ENCODE results near the gene COPS2. TPM values are rescaled to one million over a fixed set of nuclear protein-coding genes. Genes with fewer than 3 reads are reported as not detected.

COPS2 gene
- total and polyA plus RNA-seq, 2 of the 13 experiments (the other 11 are each of a cell fraction or from before 2014, with no cell fraction given), result 37.8 to 66.3 TPM

DNA sequence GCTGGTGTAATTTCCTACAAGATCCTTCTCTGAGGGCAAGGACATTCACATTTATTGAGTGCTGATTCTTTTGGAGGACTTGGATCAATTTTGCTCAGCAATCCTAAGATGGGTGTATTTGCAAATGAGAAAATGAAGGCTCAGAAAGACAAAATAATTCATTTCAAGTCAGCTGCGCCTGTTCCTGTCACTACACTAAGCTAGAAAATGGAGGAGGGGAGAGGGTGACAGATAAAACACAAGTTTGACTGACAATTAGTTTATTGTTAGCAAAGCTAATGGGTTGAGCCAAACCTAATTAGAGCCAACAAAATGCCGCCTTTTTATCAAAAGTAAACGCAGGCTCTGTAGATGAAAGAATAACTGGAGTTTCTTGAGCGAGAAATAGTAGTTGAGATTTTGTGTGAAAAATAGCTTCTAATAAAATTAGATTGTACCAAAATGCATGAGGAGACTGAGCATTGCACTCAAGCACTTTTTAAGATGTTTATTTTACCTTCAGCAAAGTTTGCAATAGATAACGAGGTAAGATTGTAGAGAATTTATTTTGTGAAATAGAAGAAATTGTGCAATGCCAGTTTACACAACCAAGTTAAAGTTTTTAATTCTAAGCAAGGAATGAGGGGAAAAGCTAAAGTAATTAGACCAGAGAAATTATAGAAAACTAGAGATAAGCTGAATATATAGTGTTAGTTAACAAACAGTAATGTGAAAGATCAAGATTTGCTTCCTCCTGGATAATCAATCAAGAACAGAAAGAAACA, 69.5 kb downstream of the COPS2 start:
- ChIA-PET CTCF (ENCODE audit: low intra/inter-chr PET ratio, low total read pairs) (no interaction called here), POLR2A (no interaction called here)
- BruUV-seq (replicated peaks), result no TSS peak

DNA sequence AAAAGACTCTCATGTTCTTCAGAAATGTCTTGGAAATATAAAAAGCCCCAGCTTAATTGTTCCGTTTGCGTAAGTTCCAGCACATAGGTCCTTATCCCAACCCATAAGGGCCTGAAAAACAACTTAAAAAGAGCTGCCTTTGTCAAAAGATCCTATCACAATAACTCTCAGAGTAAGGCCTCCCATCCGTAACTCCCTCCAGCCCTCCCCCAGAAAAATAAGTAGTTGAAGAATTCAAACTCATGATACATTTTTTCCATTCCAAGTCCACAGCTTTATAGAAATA, 71.2 kb downstream of the COPS2 start:
- Histone ChIP-seq H3K27me3 (ENCODE audit: control insufficient read depth in 1 of 2, insufficient read depth in 2 of 2, low read length in 2 of 2) (no peaks in the 10 kb centered on the region), H3K9ac (ENCODE audit: insufficient read depth, low read depth, low read length) (no peak overlapping the region), H2AFZ (ENCODE audit: low read length) (no peak overlapping the region), H3K4me2 (ENCODE audit: low read depth, low read length) (no peak overlapping the region), H3K36me3 (replicated peaks in 1 of 2; ENCODE audit: control insufficient read depth in 1 of 2, insufficient read depth in 2 of 2, low read length in 2 of 2) (no peaks in the 10 kb centered on the region), H3K79me2 (ENCODE audit: insufficient read depth, low read length) (no peaks in the 10 kb centered on the region), H3K4me3 (replicated peaks in 1 of 3; ENCODE audit: insufficient read depth in 1 of 3, low read depth in 2 of 3, low read length in 3 of 3) (no peak overlapping the region), H3K4me1 (ENCODE audit: insufficient read depth, low read length) (peaks cover 8% of the 10 kb centered on the region; the same call in 1 of the 2 replicates), H3K27ac (ENCODE audit: extremely low read length, insufficient read depth, low read length) (no peak overlapping the region), H3K9me3 (ENCODE audit: low read length) (no peaks in the 10 kb centered on the region), H4K20me1 (ENCODE audit: insufficient read depth, low read length) (no peaks in the 10 kb centered on the region)
- no TSS peak for BruUV-seq (replicated peaks)
- 73% methylated on average over 3 of the region's 3 CpGs for WGBS (ENCODE audit: low lambda C conversion rate)
- no peak for FAIRE-seq
- intact Hi-C loops (cut with micrococcal nuclease; ENCODE audit: unreplicated experiment) (no loop called here), in situ Hi-C loops (cut with HindIII; ENCODE audit: extremely low pct_ligation_motif_present, low pct_unique_long_range_greater_than_20kb) (loop anchor here (25.0 kb wide), 1 partner anchor 222 kb away; no protein-coding TSS in a partner anchor)
- TF ChIP-seq FLYWCH1 (CRISPR knock-in tag; IDR thresholded peaks at IDR 0.05) (no peak), SMARCC2 (IDR thresholded peaks at IDR 0.05) (no peak), ARNTL (CRISPR knock-in tag; IDR thresholded peaks at IDR 0.05) (no peak), MTA3 (CRISPR knock-in tag; IDR thresholded peaks at IDR 0.05) (no peak), ZFP36L2 (CRISPR knock-in tag; IDR thresholded peaks at IDR 0.05) (no peak), SIX1 (CRISPR knock-in tag; IDR thresholded peaks at IDR 0.05; ENCODE audit: borderline replicate concordance) (no peak), KDM1A (CRISPR knock-in tag; IDR thresholded peaks at IDR 0.05) (no peak), TBX3 (IDR thresholded peaks at IDR 0.05; ENCODE audit: borderline replicate concordance) (no peak), ZNF510 (CRISPR knock-in tag; IDR thresholded peaks at IDR 0.05; ENCODE audit: low read depth) (no peak), ZNF292 (CRISPR knock-in tag; IDR thresholded peaks at IDR 0.05; ENCODE audit: borderline replicate concordance, low read depth) (no peak), ZNF660 (CRISPR knock-in tag; IDR thresholded peaks at IDR 0.05; ENCODE audit: borderline replicate concordance, low read depth) (no peak), ZNF674 (CRISPR knock-in tag; IDR thresholded peaks at IDR 0.05; ENCODE audit: low read depth) (no peak)
- TF ChIP-seq, protein P1, sequence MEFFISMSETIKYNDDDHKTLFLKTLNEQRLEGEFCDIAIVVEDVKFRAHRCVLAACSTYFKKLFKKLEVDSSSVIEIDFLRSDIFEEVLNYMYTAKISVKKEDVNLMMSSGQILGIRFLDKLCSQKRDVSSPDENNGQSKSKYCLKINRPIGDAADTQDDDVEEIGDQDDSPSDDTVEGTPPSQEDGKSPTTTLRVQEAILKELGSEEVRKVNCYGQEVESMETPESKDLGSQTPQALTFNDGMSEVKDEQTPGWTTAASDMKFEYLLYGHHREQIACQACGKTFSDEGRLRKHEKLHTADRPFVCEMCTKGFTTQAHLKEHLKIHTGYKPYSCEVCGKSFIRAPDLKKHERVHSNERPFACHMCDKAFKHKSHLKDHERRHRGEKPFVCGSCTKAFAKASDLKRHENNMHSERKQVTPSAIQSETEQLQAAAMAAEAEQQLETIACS (CRISPR knock-in tag; IDR thresholded peaks at IDR 0.05), result no peak
- TF ChIP-seq, protein P2, sequence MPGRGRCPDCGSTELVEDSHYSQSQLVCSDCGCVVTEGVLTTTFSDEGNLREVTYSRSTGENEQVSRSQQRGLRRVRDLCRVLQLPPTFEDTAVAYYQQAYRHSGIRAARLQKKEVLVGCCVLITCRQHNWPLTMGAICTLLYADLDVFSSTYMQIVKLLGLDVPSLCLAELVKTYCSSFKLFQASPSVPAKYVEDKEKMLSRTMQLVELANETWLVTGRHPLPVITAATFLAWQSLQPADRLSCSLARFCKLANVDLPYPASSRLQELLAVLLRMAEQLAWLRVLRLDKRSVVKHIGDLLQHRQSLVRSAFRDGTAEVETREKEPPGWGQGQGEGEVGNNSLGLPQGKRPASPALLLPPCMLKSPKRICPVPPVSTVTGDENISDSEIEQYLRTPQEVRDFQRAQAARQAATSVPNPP (CRISPR knock-in tag; IDR thresholded peaks at IDR 0.05), result no peak
- TF ChIP-seq, protein P3, sequence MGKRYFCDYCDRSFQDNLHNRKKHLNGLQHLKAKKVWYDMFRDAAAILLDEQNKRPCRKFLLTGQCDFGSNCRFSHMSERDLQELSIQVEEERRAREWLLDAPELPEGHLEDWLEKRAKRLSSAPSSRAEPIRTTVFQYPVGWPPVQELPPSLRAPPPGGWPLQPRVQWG (CRISPR knock-in tag; IDR thresholded peaks at IDR 0.05; ENCODE audit: borderline replicate concordance, low read depth), result no peak
- DNase-seq (ENCODE audit: low spot score), result no peak
- no peak for ATAC-seq
- CTCF ChIA-PET (ENCODE audit: low intra/inter-chr PET ratio, low total read pairs), result no interaction called here
- POLR2A ChIA-PET, result no interaction called here

More for the DNA sequence above, 69.5 kb downstream of the COPS2 start:
- Histone ChIP-seq H3K79me2 (ENCODE audit: insufficient read depth, low read length) (no peaks in the 10 kb centered on the region), H3K9me3 (ENCODE audit: low read length) (no peaks in the 10 kb centered on the region), H3K27me3 (ENCODE audit: control insufficient read depth in 1 of 2, insufficient read depth in 2 of 2, low read length in 2 of 2) (no peaks in the 10 kb centered on the region), H2AFZ (ENCODE audit: low read length) (no peak overlapping the region), H3K9ac (ENCODE audit: insufficient read depth, low read depth, low read length) (no peak overlapping the region), H3K4me2 (ENCODE audit: low read depth, low read length) (no peak overlapping the region), H3K36me3 (replicated peaks in 1 of 2; ENCODE audit: control insufficient read depth in 1 of 2, insufficient read depth in 2 of 2, low read length in 2 of 2) (no peaks in the 10 kb centered on the region), H4K20me1 (ENCODE audit: insufficient read depth, low read length) (no peaks in the 10 kb centered on the region), H3K4me3 (replicated peaks in 1 of 3; ENCODE audit: insufficient read depth in 1 of 3, low read depth in 2 of 3, low read length in 3 of 3) (no peak overlapping the region), H3K27ac (ENCODE audit: extremely low read length, insufficient read depth, low read length) (no peak overlapping the region), H3K4me1 (ENCODE audit: insufficient read depth, low read length) (peaks cover 8% of the 10 kb centered on the region; the same call in 1 of the 2 replicates)
- intact Hi-C loops (cut with micrococcal nuclease; ENCODE audit: unreplicated experiment) (no loop called here), in situ Hi-C loops (cut with HindIII; ENCODE audit: extremely low pct_ligation_motif_present, low pct_unique_long_range_greater_than_20kb) (loop anchor here (25.0 kb wide), 1 partner anchor 224 kb away; no protein-coding TSS in a partner anchor)
- TF ChIP-seq KAT7 (CRISPR knock-in tag; IDR thresholded peaks at IDR 0.05; ENCODE audit: borderline replicate concordance) (no peak), CEBPB (IDR thresholded peaks at IDR 0.05; ENCODE audit: borderline replicate concordance, low read depth, low read length) (peak; percentile 24; the same call in 1 of the 2 replicates)
- WGBS (ENCODE audit: low lambda C conversion rate), result 11% methylated on average over 5 of the region's 5 CpGs
- DNase-seq (ENCODE audit: low spot score) (no peak), ATAC-seq (no peak), FAIRE-seq (no peak)

Data from HepG2 (cell line).